Heart left ventricle (tissue), 16 donors: ENCODE results near the gene PLAAT4. TPM values are rescaled to one million over a fixed set of nuclear protein-coding genes. Genes with fewer than 3 reads are reported as not detected.

Source experiments
- ATAC-seq, 4 donors: fragments of 200-7000 bp; cut with Tn5 transposase; one replicate each; pipeline ENCODE4 v1.9.1; 2020 to 2022; ENCODE audit warnings: moderate library complexity in 4 of 4, mild to moderate bottlenecking in 3 of 4, moderate number of reproducible peaks in 1 of 4
- DNase-seq, 5 donors: peaks; one replicate each; pipeline ENCODE4 v3.0.0-alpha.2; 2020
- H3K27ac ChIP-seq, 12 donors: fragments of 200-600 bp; sonication (generic) in 4 of 12; one replicate each; pipeline versions ENCODE4 v1.5.0 to v1.8.0; 2016 to 2022; ENCODE audit warnings: mild to moderate bottlenecking in 2 of 12
- H3K27me3 ChIP-seq, 9 donors: fragments of 200-600 bp; sonication (generic) in 2 of 9; one replicate each; pipeline versions ENCODE4 v1.5.1 to v1.8.0; 2016 to 2022; ENCODE audit warnings: mild to moderate bottlenecking in 3 of 9
- H3K36me3 ChIP-seq, 9 donors: fragments of 200-600 bp; sonication (generic) in 2 of 9; one replicate each; pipeline versions ENCODE4 v1.5.0 to v1.8.0; 2018 to 2022; ENCODE audit warnings: mild to moderate bottlenecking in 2 of 9
- H3K4me1 ChIP-seq, 12 donors: fragments of 200-600 bp; sonication (generic) in 4 of 12; one replicate each; pipeline versions ENCODE4 v1.5.0 to v1.8.0; 2016 to 2022; ENCODE audit warnings: mild to moderate bottlenecking in 3 of 12
- H3K4me3 ChIP-seq, 12 donors: fragments of 200-600 bp; sonication (generic) in 4 of 12; one replicate each; pipeline versions ENCODE4 v1.5.0 to v1.8.0; 2017 to 2022; ENCODE audit warnings: mild to moderate bottlenecking in 9 of 12, moderate library complexity in 4 of 12
- H3K9me3 ChIP-seq, 12 donors: fragments of 200-600 bp; sonication (generic) in 4 of 12; one replicate each; pipeline versions ENCODE4 v1.5.0 to v1.8.0; 2016 to 2022; ENCODE audit warnings: mild to moderate bottlenecking in 1 of 12
- CTCF ChIP-seq, 12 donors: fragments of 200-600 bp; sonication (generic) in 4 of 12; IDR thresholded peaks; one replicate each; pipeline versions ENCODE4 v1.5.0 to v1.8.0; 2018 to 2022; ENCODE audit warnings: antibody characterized with exemption in 12 of 12, mild to moderate bottlenecking in 5 of 12
- POLR2A ChIP-seq, 2 donors: fragments of 450-650 bp; IDR thresholded peaks; one replicate each; pipeline ENCODE4 v1.6.1; 2017; ENCODE audit warnings: antibody characterized with exemption in 2 of 2, mild to moderate bottlenecking in 2 of 2, moderate library complexity in 2 of 2
- WGBS, 4 donors: extraction: QIAGEN DNeasy Blood & Tissue Kit in 2 of 4; methylation state at CpG; one replicate each; pipeline versions ENCODE4 v1.1.5 to v1.1.7; 2013 to 2018; 5-methylcytosine and 5-hydroxymethylcytosine counted together
- intact Hi-C, 10 donors: fragments of 100-400 bp; cut with DNase I; formaldehyde crosslinking; loops; one replicate each; pipeline versions ENCODE4 v1.11.1 to v1.14.2; 2022
- polyA plus RNA-seq, 2 donors: library from polyadenylated mRNA; stranded (reverse); fragments of 200-250 nt; gene quantifications; one replicate each; pipeline ENCODE4 v1.2.3, GENCODE V29; 2013
- total RNA-seq, 9 donors: library from RNA; depleted of rRNA in 2 of 9; stranded (reverse); fragments of >200 nt in 2 of 9; fragmentation: NEBNext Ultra II Directional in 3 of 9; extraction: Animal tissue kit (Norgen Biotek cat#: 25700) in 3 of 9; gene quantifications; one replicate each; pipeline versions ENCODE4 v1.1.0 to v1.2.4, GENCODE V29; 2016 to 2023
- donor health status: ischemic (EF 13 %, LVEDD 7.1; RV severe dilation, severe dysfunction).
- donor health status: healthy with polysubstance abuse.
- donor health status: DM: no; HTN: yes; CAD: no.
- donor health status: DM: no; HTN: no; CAD: no.
- donor health status: ischemic (EF 25% LVEDD 6.9; RV normal size, moderate dysfunction).
- donor health status: ischemic (EF 25% LVEDD 5.7; RV mildly dilated, moderate dysfunction).
- donor health status: healthy.
- donor health status: DM: yes; HTN: yes; CAD: no.
- donor health status: ischemic (EF 35%, LVEDD 5.7; RV mildly dilated, moderate dysfunction).
- donor health status: nonischemic (EF 11% LVEDD 7.7; RV severe dilation, severe dysfunction).
- donor health status: DM: yes; HTN: yes; CAD: no.
- donor health status: PGD.
- donor health status: ischemic (EF 29% LVEDD 5.4; RV normal size, mild dysfunction).
- donor health status: nonischemic (EF 23%, LVEDD 6.1; RV moderate dilation, normal function).

PLAAT4 gene
- total and polyA plus RNA-seq, 11 donors = 4.6 to 484 (median 8.0) TPM

- WGBS, 4 donors = 81 to 97% (median 92%) methylated on average over 5 to 6 of the region's 6 CpGs
- Histone ChIP-seq H3K27me3 (no peaks in the 10 kb centered on the region), H3K36me3 (no peaks in the 10 kb centered on the region), H3K4me1 (no peaks in the 10 kb centered on the region), H3K9me3 (no peaks in the 10 kb centered on the region), H3K27ac (no peak overlapping the region), H3K4me3 (no peak overlapping the region)
- ATAC-seq (no peak), DNase-seq (no peak)
- intact Hi-C loops = no loop called here
- TF ChIP-seq POLR2A (IDR thresholded peaks at IDR 0.05) = no peak
Observed at GRCh38 chr11:63516109-63516508, 20.5 kb upstream of the PLAAT4 start.

- Histone ChIP-seq H3K27me3 (no peaks in the 10 kb centered on the region), H3K9me3 (no peaks in the 10 kb centered on the region), H3K27ac (no peak overlapping the region), H3K4me3 (no peak overlapping the region), H3K4me1 (no peaks in the 10 kb centered on the region), H3K36me3 (no peaks in the 10 kb centered on the region)
- no peak for DNase-seq
- TF ChIP-seq CTCF (IDR thresholded peaks at IDR 0.05) = no peak
- no peak for TF ChIP-seq POLR2A (IDR thresholded peaks at IDR 0.05)
- 92 to 94% (median 92%) methylated on average over 5 of the region's 5 CpGs for WGBS, 4 donors
- ATAC-seq = no peak
- intact Hi-C loops = no loop called here
Observed at GRCh38 chr11:63517156-63517555, 19.5 kb upstream of the PLAAT4 start.

- no peak for ATAC-seq
- no peak overlapping the region for H3K4me3 ChIP-seq
- H3K27ac ChIP-seq = no peak overlapping the region
- TF ChIP-seq POLR2A (IDR thresholded peaks at IDR 0.05) (no peak), CTCF (IDR thresholded peaks at IDR 0.05) (no peak)
- WGBS, 4 donors = 36 to 53% (median 44%) methylated on average over 1 of the region's 1 CpG
- no peak for DNase-seq
- H3K36me3 ChIP-seq = no peaks in the 10 kb centered on the region
- no peaks in the 10 kb centered on the region for H3K4me1 ChIP-seq
- intact Hi-C loops = no loop called here
- H3K9me3 ChIP-seq = peaks cover 0 to 9% (median 0%) of the 10 kb centered on the region in 12 donors
- no peaks in the 10 kb centered on the region for H3K27me3 ChIP-seq
Observed at GRCh38 chr11:63518548-63518947, 18.1 kb upstream of the PLAAT4 start.

- Histone ChIP-seq H3K27me3 (no peaks in the 10 kb centered on the region), H3K36me3 (no peaks in the 10 kb centered on the region), H3K4me1 (no peaks in the 10 kb centered on the region), H3K4me3 (no peak overlapping the region), H3K27ac (no peak overlapping the region), H3K9me3 (peaks cover 0 to 19% (median 0%) of the 10 kb centered on the region in 12 donors)
- intact Hi-C loops = no loop called here
- 83 to 87% (median 86%) methylated on average over 5 of the region's 5 CpGs for WGBS, 4 donors
- TF ChIP-seq POLR2A (IDR thresholded peaks at IDR 0.05) (no peak), CTCF (IDR thresholded peaks at IDR 0.05) (no peak)
- DNase-seq (no peak), ATAC-seq (no peak)
Observed at GRCh38 chr11:63520606-63521170, 15.9 kb upstream of the PLAAT4 start.

- Histone ChIP-seq H3K27me3 (no peaks in the 10 kb centered on the region), H3K36me3 (no peaks in the 10 kb centered on the region), H3K9me3 (peaks cover 0 to 19% (median 0%) of the 10 kb centered on the region in 12 donors), H3K4me3 (no peak overlapping the region), H3K27ac (no peak overlapping the region), H3K4me1 (no peaks in the 10 kb centered on the region)
- WGBS, 4 donors = 78 to 86% (median 81%) methylated on average over 2 of the region's 2 CpGs
- ATAC-seq = no peak
- TF ChIP-seq POLR2A (IDR thresholded peaks at IDR 0.05) = no peak
- TF ChIP-seq CTCF (IDR thresholded peaks at IDR 0.05) = no peak
- DNase-seq = no peak
- intact Hi-C loops = no loop called here
Observed at GRCh38 chr11:63521896-63522295, 14.7 kb upstream of the PLAAT4 start.
